ENCODE measurements around the gene PNMA8C.

- no peak for TF ChIP-seq TCF12 (IDR thresholded peaks at IDR 0.05; ENCODE audit: low read depth)
- no peak for TF ChIP-seq EP300 (IDR thresholded peaks at IDR 0.05; ENCODE audit: borderline replicate concordance)
Observed at GRCh38 chr19:46378268-46378667, 50.5 kb downstream of the PNMA8C start.

Data from Ishikawa (cell line).